COLO668 (cell line): Measurements from ENCODE around the gene TMEM184C.

Experiments
- DNase-seq: peaks from one replicate; lab custom pipeline; 2025; ENCODE audit not compliant: unreplicated experiment; lab: John Stamatoyannopoulos, UW

TMEM184C gene

GRCh38 chr4:147648656-147649055, 31.5 kb downstream of the TMEM184C start:
- no peak for DNase-seq

DNA sequence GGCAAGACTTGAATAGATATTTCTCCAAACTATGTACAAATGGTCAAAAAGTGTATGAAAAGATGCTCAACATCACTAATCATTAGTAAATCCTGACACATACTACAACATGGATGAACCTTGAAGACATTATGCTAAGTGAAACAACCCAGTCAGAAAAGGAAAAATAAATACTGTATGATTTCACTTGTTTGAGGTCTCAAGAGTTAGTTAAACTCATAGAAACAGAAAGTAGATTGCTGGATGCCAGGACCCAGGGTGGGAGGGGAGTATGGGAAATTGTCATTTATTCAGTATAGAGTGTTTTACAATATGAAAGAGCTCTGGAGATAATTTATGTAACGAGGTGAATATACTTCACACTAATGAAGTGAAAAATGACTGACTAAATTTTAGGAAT, 34.4 kb downstream of the TMEM184C start:
- DNase-seq: no peak

DNA sequence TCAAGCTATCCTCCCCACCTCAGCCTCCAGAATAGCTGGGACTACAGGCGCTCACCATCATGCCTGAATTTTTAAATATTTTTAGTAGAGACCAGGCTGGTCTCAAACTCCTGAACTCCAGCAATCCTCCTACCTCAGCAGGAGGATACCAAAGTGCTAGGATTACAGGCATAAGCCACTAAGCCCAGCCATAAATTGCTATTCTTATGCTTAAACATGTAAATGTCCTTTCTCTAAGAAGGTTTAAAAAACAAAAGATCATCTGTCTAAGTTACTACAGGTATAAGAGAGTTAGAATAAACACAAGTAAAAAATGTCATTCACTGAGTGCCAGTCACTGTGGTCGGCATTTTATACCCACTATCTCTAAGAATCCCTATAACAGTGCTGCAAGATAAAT, 38.4 kb downstream of the TMEM184C start:
- no peak for DNase-seq

DNA sequence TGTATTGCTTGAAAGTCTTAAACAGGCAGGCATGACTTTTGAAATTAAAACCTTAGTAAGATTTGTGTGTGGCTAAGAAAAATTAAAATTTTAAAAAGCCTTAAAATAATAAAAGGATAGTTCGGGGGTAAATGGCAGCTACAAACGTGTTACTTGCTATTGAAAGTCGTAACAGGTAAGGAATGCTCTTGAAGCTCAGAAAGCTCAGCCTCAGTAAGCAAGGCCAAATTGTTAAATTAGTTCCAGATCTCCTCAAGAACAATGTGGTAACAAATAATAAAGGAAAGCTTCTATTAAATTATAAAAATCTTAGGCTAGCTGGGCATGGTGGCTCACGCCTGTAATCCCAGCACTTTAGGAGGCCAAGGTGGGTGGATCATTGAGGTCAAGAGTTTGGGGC, 41.3 kb downstream of the TMEM184C start:
- DNase-seq: no peak

DNA sequence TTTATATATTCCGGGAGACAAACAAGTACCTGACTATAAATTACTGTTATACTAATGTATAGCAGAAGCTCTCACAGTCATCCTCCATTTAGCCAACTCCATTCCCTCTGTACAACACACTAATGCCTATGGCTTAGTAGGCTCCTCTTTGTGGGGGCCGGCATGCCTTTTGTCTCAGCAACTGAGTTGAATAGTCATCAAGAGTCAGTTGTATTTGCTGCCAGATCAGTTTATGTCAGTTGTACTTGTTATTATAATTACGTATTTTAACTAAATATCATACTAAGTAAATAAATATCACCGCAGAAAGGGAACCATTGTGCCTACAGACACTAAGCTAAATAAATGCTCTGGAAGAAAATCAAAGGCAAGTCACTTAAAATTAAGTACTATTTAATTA, 56.9 kb downstream of the TMEM184C start:
- no peak for DNase-seq

DNA sequence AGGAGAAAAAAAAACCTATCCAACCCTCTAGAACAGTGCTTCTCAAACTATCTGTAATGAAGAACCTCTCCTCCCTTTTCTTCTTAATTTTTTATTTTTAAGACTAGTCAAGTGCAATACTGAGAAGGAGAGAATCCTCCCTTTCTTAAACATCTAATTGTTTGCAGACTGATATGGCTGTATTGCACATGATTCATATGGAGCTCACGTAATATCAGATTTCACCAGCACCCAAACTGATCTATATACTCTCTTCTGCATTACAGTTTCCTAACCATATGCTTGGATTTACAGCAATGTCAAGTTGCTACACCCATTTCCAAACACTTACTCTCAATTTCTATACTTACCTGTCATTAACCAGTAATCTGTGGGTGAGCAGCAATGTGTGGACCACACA, 57.3 kb downstream of the TMEM184C start:
- DNase-seq: no peak

- DNase-seq: no peak
Observed at GRCh38 chr4:147678106-147678505, 60.9 kb downstream of the TMEM184C start.

- peak; percentile 4 for DNase-seq
Observed at GRCh38 chr4:147678796-147679549, 61.8 kb downstream of the TMEM184C start.

GRCh38 chr4:147682755-147683154, 65.6 kb downstream of the TMEM184C start:
- no peak for DNase-seq

DNA sequence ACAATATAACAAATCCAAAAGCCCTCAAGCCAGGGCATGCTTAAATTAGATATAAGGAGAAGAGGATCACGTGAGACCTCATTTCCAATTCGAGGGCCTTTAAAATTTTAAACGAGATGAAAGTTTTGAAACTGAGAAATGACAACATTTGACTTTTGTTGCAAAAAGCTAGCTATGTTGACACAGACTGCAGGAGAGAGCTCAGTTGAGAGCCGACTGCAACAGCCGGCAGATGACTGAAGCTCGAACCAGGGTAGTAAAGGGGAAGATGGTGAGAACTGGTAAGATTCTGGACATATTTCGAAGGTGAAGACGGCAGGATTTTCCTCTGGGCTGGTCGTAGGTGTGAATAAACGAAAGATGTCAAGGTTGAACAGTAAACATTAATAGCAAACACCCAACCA, 66.0 kb downstream of the TMEM184C start:
- peak; percentile 6 for DNase-seq

GRCh38 chr4:147683717-147684700, 66.8 kb downstream of the TMEM184C start, which contains the start of gene PRMT9:
PRMT9 (minus strand) TSS chr4:147684163; CDS start chr4:147683987, 176 bp downstream.
- DNase-seq: peak; percentile 92

GRCh38 chr4:147689067-147689466, 71.9 kb downstream of the TMEM184C start:
- no peak for DNase-seq

DNA sequence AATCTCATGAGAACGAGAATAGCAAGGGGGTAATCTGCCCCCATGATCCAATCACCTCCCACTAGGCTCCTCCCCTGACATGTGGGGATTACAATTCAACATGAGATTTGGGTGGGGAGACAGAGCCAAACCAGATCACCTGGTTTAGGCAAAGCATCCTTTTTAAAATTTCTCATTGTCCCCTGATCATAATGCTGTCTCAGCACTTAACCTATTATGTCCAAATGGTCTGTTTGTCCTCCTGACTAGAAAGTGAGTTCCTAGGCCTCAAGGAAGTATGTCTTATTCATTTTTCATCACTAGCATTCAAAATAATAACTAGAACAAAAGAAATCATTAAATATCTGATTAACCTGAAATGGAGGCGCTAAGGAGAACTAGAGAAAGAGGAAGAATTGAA, 74.6 kb downstream of the TMEM184C start:
- DNase-seq: no peak

DNA sequence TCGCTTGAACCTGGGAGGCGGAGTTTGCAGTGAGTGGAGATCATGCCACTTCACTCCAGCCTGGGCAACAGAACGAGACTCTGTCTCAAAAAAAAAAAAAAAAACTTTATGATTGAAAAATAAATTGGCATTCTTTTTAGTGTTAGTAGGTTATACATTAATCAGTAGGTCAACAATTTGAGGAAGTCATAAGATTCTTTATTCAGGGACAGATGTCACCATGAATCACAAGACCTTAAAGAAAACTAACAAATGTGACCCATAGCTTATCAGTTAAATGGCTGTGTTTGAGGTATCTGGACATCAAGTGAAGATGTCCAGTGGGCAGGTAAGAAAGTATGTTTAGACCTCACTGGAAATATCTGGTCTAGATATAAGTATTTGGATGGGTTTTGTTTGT, 76.0 kb downstream of the TMEM184C start:
- DNase-seq: no peak

DNA sequence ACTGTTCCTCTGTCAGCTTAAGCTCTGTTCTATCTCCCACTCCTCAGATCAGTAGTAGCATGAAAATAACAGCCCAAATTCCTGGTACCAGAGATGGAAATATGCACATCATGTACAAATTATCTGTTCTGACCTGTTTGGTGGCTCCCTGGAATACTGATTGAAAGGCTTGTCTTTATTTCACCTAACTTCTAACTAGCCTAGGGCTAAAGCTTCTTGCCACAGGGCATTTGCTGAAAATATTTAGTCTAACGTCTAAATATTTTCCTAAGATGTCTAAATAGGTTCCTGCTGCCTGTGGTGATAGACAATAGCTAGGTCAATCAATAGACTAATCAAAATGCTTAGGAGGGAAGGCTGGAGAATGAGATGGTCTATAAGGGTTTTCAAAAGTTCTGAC, 79.7 kb downstream of the TMEM184C start:
- no peak for DNase-seq

DNA sequence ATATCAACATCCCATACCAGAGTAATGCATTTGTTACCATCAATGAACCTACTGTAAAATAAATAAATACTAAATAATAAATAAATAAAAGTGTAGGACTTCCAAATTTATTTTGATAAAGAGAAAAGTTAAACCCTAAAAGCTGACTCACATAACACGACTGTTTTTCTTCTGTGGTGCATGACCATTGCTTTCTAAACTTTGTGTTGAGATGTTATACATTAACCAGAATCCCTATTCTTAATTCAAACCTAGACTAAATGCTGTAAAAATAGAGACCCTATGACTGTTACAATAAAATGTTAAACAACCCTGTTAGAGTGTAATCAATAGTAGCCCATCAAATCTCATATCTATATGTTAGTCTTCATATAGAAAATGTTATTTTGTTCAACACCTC, 87.6 kb downstream of the TMEM184C start:
- DNase-seq: no peak

GRCh38 chr4:147707892-147708672, 90.9 kb downstream of the TMEM184C start:
- peak; percentile 27 for DNase-seq

GRCh38 chr4:147709999-147710398, 92.8 kb downstream of the TMEM184C start:
- no peak for DNase-seq

- DNase-seq: no peak
Observed at GRCh38 chr4:147714575-147715401, 97.6 kb downstream of the TMEM184C start.

DNA sequence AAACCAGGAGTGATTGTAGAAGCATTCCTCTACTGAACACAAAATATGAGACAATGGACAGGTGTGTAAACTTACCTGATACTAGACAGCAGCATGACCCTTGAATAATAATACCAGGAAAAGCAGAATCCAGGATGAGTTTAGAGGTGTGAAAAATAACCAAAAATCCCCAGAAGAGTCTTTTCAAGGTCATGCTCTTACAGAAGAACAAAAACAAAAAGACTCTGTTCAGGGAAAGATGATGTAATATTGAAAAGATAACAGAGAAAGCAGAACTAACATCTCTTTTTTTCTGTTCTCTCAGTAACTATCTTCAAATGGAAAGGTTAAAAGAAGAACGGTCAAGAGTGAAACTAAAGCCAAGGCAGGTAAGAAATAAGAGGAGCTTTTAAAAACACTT, 100.7 kb downstream of the TMEM184C start:
- DNase-seq: no peak
